HCT116 (cell line): Measurements from ENCODE around the gene CBL. TPM values are rescaled to one million over a fixed set of nuclear protein-coding genes. Genes with fewer than 3 reads are reported as not detected.
A peak's percentile ranks its signal among the peaks of the same experiment; 100 is the strongest.

Experiments used
- ATAC-seq: fragments of 200-7000 bp; cut with Tn5 transposase; 2 replicates; pipeline ENCODE4 v1.9.1; 2020; ENCODE audit warnings: mild to moderate bottlenecking, moderate library complexity
- BruUV-seq: library from RNA; stranded (reverse); fragments of 400-500 nt; replicated peaks from 2 replicates; lab custom pipeline; 2021; lab: Mats Ljungman, UMichigan
- CTCF ChIA-PET: fragments of 300-600 bp; sonication (Branson Sonifier 250); formaldehyde crosslinking; loops from one replicate; lab custom pipeline; 2021; ENCODE audit warnings: antibody characterized with exemption; lab: Charles Lee
- POLR2A ChIA-PET: fragments of 300-600, 350-600 bp; sonication (Branson Sonifier 250); formaldehyde crosslinking; loops from one replicate; lab custom pipeline; 2021; ENCODE audit warnings: antibody characterized with exemption; lab: Charles Lee
- RAD21 ChIA-PET, 2 experiments: fragments of 300-600 bp; sonication (Branson Sonifier 250); formaldehyde crosslinking; loops; one replicate each; lab custom pipeline; 2023; ENCODE audit warnings: low total read pairs in 2 of 2; ENCODE audit not compliant: uncharacterized antibody in 2 of 2, unreplicated experiment in 2 of 2, low non-redundant PET in 1 of 2; lab: Charles Lee
- DNase-seq: peaks from one replicate; pipeline ENCODE4 v3.0.0-alpha.2; 2010; ENCODE audit warnings: low read depth, low spot score
- H2AFZ ChIP-seq: fragments of 200-600 bp; shearing (Covaris generic), sonication (generic); 2 replicates; pipeline ENCODE4 v1.6.1; 2017; ENCODE audit warnings: low read depth, mixed run types, mixed read lengths, antibody characterized with exemption, low read length; ENCODE audit not compliant: poor library complexity, severe bottlenecking
- H3K27ac ChIP-seq: 2 replicates; pipeline ENCODE4 v1.5.1; 2012; ENCODE audit warnings: low read depth, low read length
- H3K27me3 ChIP-seq: fragments of 200-600 bp; sonication (generic); 2 replicates; pipeline ENCODE4 v1.6.1; 2016; ENCODE audit warnings: mixed run types, low read length, mixed read lengths; ENCODE audit not compliant: insufficient read depth
- H3K36me3 ChIP-seq, 2 experiments: fragments of 200-500 bp in 1 of 2; fragments of 200-600 bp in 1 of 2; sonication (Bioruptor generic) in 1 of 2; sonication (generic) in 1 of 2; 2 replicates each; pipeline versions ENCODE4 v1.5.1 to v1.6.1; 2014 to 2016; ENCODE audit warnings: low read length in 2 of 2, inconsistent platforms in 1 of 2, mixed read lengths in 1 of 2, mixed run types in 1 of 2; ENCODE audit not compliant: insufficient read depth in 2 of 2, control insufficient read depth in 1 of 2
- H3K4me1 ChIP-seq, 2 experiments: fragments of 200-600 bp in 1 of 2; sonication (generic) in 1 of 2; 2 replicates each; pipeline versions ENCODE4 v1.5.1 to v1.6.1; 2012 to 2017; ENCODE audit warnings: low read length in 2 of 2, inconsistent platforms in 1 of 2, mild to moderate bottlenecking in 1 of 2, mixed read lengths in 1 of 2, mixed run types in 1 of 2, moderate library complexity in 1 of 2; ENCODE audit not compliant: insufficient read depth in 2 of 2, control insufficient read depth in 1 of 2
- H3K4me2 ChIP-seq: fragments of 200-600 bp; sonication (generic); 2 replicates; pipeline ENCODE4 v1.6.1; 2017; ENCODE audit warnings: mixed run types, low read length, mixed read lengths
- H3K4me3 ChIP-seq, 2 experiments: fragments of 200-600 bp in 1 of 2; sonication (generic) in 1 of 2; replicated peaks in 1 of 2; 2 replicates each; pipeline ENCODE4 v1.5.1; 2011 to 2016; ENCODE audit warnings: low read length in 2 of 2, control low read depth in 1 of 2, low read depth in 1 of 2, mild to moderate bottlenecking in 1 of 2, mixed read lengths in 1 of 2, mixed run types in 1 of 2
- H3K79me2 ChIP-seq: fragments of 200-600 bp; sonication (generic); 2 replicates; pipeline ENCODE4 v1.6.1; 2017; ENCODE audit warnings: mild to moderate bottlenecking, mixed run types, low read length, moderate library complexity, mixed read lengths; ENCODE audit not compliant: insufficient read depth
- H3K9ac ChIP-seq: fragments of 200-600 bp; sonication (generic); 2 replicates; pipeline ENCODE4 v1.6.1; 2016; ENCODE audit warnings: low read length, mixed read lengths
- H3K9me2 ChIP-seq: fragments of 200-600 bp; sonication (generic), shearing (Covaris generic); 2 replicates; pipeline ENCODE4 v1.6.1; 2017; ENCODE audit warnings: mixed run types, mild to moderate bottlenecking, moderate library complexity; ENCODE audit not compliant: insufficient read depth
- H3K9me3 ChIP-seq, 2 experiments: fragments of 200-500 bp in 1 of 2; fragments of 200-600 bp in 1 of 2; sonication (Bioruptor generic) in 1 of 2; sonication (generic) in 1 of 2; 2 replicates each; pipeline ENCODE4 v1.6.1; 2014 to 2017; ENCODE audit warnings: low read length in 2 of 2, mixed read lengths in 2 of 2, inconsistent platforms in 1 of 2, low read depth in 1 of 2, mild to moderate bottlenecking in 1 of 2, mixed run types in 1 of 2, moderate library complexity in 1 of 2; ENCODE audit not compliant: control insufficient read depth in 1 of 2, insufficient read depth in 1 of 2
- H4K20me1 ChIP-seq: fragments of 200-600 bp; sonication (generic), shearing (Covaris generic); 2 replicates; pipeline ENCODE4 v1.6.1; 2017; ENCODE audit warnings: mixed run types, mild to moderate bottlenecking, moderate library complexity; ENCODE audit not compliant: insufficient read depth
- CBX3 ChIP-seq: IDR thresholded peaks from 2 replicates; pipeline ENCODE4 v1.6.1; 2012; ENCODE audit warnings: low read depth
- EZH2 ChIP-seq: fragments of 200-600 bp; sonication (generic); IDR thresholded peaks from 2 replicates; pipeline ENCODE4 v1.6.1; 2017; ENCODE audit warnings: antibody characterized with exemption, mixed run types
- EZH2phosphoT487 ChIP-seq: fragments of 200-600 bp; IDR thresholded peaks from 2 replicates; pipeline ENCODE4 v1.6.1; 2018; ENCODE audit warnings: antibody characterized with exemption, borderline replicate concordance
- POLR2A ChIP-seq: IDR thresholded peaks from 2 replicates; pipeline ENCODE4 v1.7.0; 2011; ENCODE audit warnings: borderline replicate concordance; ENCODE audit not compliant: insufficient read depth, insufficient read length; ENCODE audit errors: extremely low read depth
- RAD21 ChIP-seq: IDR thresholded peaks from 2 replicates; pipeline ENCODE4 v1.6.1; 2012; ENCODE audit warnings: low read depth, mild to moderate bottlenecking
- SRF ChIP-seq: IDR thresholded peaks from 2 replicates; pipeline ENCODE4 v1.6.1; 2012; ENCODE audit warnings: low read depth
- YY1 ChIP-seq: IDR thresholded peaks from 2 replicates; pipeline ENCODE4 v1.6.1; 2011; ENCODE audit warnings: low read length, low read depth, moderate library complexity, mild to moderate bottlenecking; ENCODE audit not compliant: insufficient replicate concordance; ENCODE audit errors: extremely low read depth
- intact Hi-C: fragments of 100-400 bp; cut with micrococcal nuclease; formaldehyde crosslinking; loops from 2 replicates; pipeline ENCODE4 v1.10.0; 2022
- total RNA-seq: library from RNA; stranded (reverse); gene quantifications from one replicate; pipeline ENCODE4 v1.2.1, GENCODE V29; 2021; ENCODE audit not compliant: unreplicated experiment
- TF ChIP-seq, protein P1 (sequence below), 3 experiments: fragments of 200-600 bp in 1 of 3; sonication (generic) in 1 of 3; IDR thresholded peaks in 2 of 3; conservative IDR thresholded peaks in 1 of 3; 2 replicates each; pipeline ENCODE4 v1.5.1; 2012 to 2017; ENCODE audit warnings: low read depth in 2 of 3, low read length in 2 of 3, antibody characterized with exemption in 1 of 3, borderline replicate concordance in 1 of 3, control low read depth in 1 of 3, mild to moderate bottlenecking in 1 of 3, mixed read lengths in 1 of 3, mixed run types in 1 of 3, moderate library complexity in 1 of 3; ENCODE audit not compliant: insufficient read depth in 1 of 3
- TF ChIP-seq, protein P2 (sequence below): IDR thresholded peaks from 2 replicates; pipeline ENCODE4 v1.6.1; 2012
- TF ChIP-seq, protein P3 (sequence below): IDR thresholded peaks from 2 replicates; pipeline ENCODE4 v1.6.1; 2011; ENCODE audit warnings: mild to moderate bottlenecking, low read length, moderate library complexity; ENCODE audit not compliant: insufficient replicate concordance; ENCODE audit errors: extremely low read depth

Gene CBL
- total RNA-seq, 1 experiment from 2014 or later = 31.1 TPM

DNA sequence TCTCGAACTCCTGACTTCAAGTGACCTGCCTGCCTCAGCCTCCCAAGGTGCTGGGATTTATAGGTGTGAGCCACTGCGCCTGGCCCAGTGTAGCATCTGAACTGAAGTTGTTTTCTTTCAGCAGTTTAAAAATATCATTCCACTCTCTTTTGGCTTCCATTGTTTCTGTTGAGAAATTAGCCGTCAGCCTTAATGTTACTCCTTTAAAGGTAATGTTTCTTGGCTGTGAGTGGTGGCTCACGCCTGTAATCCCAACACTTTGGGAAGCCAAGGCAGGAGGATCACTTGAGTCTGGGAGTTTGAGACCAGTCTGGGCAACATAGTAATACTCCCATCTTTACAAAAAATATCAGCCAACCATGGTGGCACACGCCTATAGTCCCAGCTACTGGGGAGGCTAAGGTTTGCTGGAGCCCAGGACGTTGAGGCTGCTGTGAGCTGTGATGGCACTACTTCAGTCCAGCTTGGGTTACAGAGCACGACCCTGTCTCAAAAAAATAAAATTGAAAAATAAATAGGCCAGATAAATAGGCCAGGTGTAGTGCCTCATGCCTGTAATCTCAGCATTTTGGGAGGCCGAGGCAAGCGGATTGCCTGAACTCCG, 84.9 kb downstream of the CBL start:
- Histone ChIP-seq H3K27ac (no peak overlapping the region), H3K79me2 (no peaks in the 10 kb centered on the region), H3K4me3 (no peak overlapping the region), H4K20me1 (no peaks in the 10 kb centered on the region), H3K9ac (no peak overlapping the region), H3K9me2 (no peaks in the 10 kb centered on the region), H3K36me3 (peaks cover 9 to 25% of the 10 kb centered on the region in 2 experiments; a peak in 2 of 4 replicates), H3K27me3 (no peaks in the 10 kb centered on the region), H3K9me3 (peaks cover 3 to 7% of the 10 kb centered on the region in 2 experiments; a peak in 2 of 4 replicates), H3K4me1 (peaks cover 0 to 4% of the 10 kb centered on the region in 2 experiments; a peak in 2 of 4 replicates), H3K4me2 (no peak overlapping the region), H2AFZ (no peak overlapping the region)
- intact Hi-C loops = loop anchor here (10.0 kb wide), 1 partner anchor 186 kb away; the partner anchor contains the start of genes C2CD2L and DPAGT1
- CTCF ChIA-PET = no interaction called here
- POLR2A ChIA-PET = no interaction called here
- ATAC-seq (no peak), DNase-seq (peak; percentile 2)
- RAD21 ChIA-PET = no interaction called here
- TF ChIP-seq, protein P1, sequence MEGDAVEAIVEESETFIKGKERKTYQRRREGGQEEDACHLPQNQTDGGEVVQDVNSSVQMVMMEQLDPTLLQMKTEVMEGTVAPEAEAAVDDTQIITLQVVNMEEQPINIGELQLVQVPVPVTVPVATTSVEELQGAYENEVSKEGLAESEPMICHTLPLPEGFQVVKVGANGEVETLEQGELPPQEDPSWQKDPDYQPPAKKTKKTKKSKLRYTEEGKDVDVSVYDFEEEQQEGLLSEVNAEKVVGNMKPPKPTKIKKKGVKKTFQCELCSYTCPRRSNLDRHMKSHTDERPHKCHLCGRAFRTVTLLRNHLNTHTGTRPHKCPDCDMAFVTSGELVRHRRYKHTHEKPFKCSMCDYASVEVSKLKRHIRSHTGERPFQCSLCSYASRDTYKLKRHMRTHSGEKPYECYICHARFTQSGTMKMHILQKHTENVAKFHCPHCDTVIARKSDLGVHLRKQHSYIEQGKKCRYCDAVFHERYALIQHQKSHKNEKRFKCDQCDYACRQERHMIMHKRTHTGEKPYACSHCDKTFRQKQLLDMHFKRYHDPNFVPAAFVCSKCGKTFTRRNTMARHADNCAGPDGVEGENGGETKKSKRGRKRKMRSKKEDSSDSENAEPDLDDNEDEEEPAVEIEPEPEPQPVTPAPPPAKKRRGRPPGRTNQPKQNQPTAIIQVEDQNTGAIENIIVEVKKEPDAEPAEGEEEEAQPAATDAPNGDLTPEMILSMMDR (IDR thresholded peaks at IDR 0.05 in 2 of 3, conservative IDR thresholded peaks at IDR 0.05 in 1 of 3; ENCODE audit: borderline replicate concordance in 1 of 3, insufficient read depth in 1 of 3, low read depth in 2 of 3, low read length in 2 of 3) = no peak
- TF ChIP-seq SRF (peak; percentile 33; the same call in 1 of the 2 replicates), EZH2phosphoT487 (no peak), CBX3 (peak; percentile 83)
- TF ChIP-seq, protein P2, sequence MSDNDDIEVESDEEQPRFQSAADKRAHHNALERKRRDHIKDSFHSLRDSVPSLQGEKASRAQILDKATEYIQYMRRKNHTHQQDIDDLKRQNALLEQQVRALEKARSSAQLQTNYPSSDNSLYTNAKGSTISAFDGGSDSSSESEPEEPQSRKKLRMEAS = no peak
- no TSS peak for BruUV-seq

DNA sequence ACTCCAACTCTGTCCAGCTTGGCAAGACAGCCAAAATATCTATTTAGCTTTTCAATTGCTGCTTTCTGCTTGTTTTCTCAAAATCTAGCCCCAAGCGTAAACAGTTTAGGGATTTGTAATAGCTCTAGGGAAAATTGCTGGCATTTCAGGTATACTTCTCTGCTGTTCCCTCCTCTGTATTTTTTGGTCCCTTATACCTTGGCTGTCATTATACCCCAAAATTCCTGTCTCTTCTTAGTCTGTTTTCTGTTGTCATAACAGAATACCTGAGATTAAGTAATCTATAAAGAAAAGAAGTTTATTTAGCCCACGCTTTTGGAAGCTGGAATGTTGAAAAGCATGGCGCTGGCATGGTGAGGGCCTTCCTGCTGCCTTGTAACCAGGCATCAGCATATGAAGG, 87.3 kb downstream of the CBL start:
- no peaks in the 10 kb centered on the region for H4K20me1 ChIP-seq
- no peak overlapping the region for H3K4me3 ChIP-seq
- H3K27ac ChIP-seq = no peak overlapping the region
- H3K9me2 ChIP-seq = no peaks in the 10 kb centered on the region
- intact Hi-C loops = loop anchor here (10.0 kb wide), 1 partner anchor 189 kb away; the partner anchor contains the start of genes C2CD2L and DPAGT1
- no peaks in the 10 kb centered on the region for H3K79me2 ChIP-seq
- DNase-seq = no peak
- H3K4me2 ChIP-seq = no peak overlapping the region
- H3K9me3 ChIP-seq = peaks cover 3 to 7% of the 10 kb centered on the region in 2 experiments; a peak in 2 of 4 replicates
- H3K4me1 ChIP-seq = peaks cover 0 to 4% of the 10 kb centered on the region in 2 experiments; a peak in 2 of 4 replicates
- no peak overlapping the region for H3K9ac ChIP-seq
- no peak for ATAC-seq
- POLR2A ChIA-PET = no interaction called here
- no peaks in the 10 kb centered on the region for H3K27me3 ChIP-seq
- CTCF ChIA-PET = no interaction called here
- no TSS peak for BruUV-seq
- no peak overlapping the region for H2AFZ ChIP-seq
- H3K36me3 ChIP-seq = peaks cover 9 to 20% of the 10 kb centered on the region in 2 experiments; a peak in 3 of 4 replicates
- RAD21 ChIA-PET = no interaction called here
- TF ChIP-seq SRF (no peak), EZH2phosphoT487 (no peak), YY1 (no peak), CBX3 (no peak), POLR2A (no peak), RAD21 (no peak), EZH2 (no peak)
- TF ChIP-seq, protein P1 (IDR thresholded peaks at IDR 0.05 in 2 of 3, conservative IDR thresholded peaks at IDR 0.05 in 1 of 3; ENCODE audit: borderline replicate concordance in 1 of 3, insufficient read depth in 1 of 3, low read depth in 2 of 3, low read length in 2 of 3) = no peak
- TF ChIP-seq, protein P3, sequence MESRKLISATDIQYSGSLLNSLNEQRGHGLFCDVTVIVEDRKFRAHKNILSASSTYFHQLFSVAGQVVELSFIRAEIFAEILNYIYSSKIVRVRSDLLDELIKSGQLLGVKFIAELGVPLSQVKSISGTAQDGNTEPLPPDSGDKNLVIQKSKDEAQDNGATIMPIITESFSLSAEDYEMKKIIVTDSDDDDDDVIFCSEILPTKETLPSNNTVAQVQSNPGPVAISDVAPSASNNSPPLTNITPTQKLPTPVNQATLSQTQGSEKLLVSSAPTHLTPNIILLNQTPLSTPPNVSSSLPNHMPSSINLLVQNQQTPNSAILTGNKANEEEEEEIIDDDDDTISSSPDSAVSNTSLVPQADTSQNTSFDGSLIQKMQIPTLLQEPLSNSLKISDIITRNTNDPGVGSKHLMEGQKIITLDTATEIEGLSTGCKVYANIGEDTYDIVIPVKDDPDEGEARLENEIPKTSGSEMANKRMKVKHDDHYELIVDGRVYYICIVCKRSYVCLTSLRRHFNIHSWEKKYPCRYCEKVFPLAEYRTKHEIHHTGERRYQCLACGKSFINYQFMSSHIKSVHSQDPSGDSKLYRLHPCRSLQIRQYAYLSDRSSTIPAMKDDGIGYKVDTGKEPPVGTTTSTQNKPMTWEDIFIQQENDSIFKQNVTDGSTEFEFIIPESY = no peak
